HepG2 (cell line): Measurements from ENCODE around the gene CYP17A1. TPM values are rescaled to one million over a fixed set of nuclear protein-coding genes. Genes with fewer than 3 reads are reported as not detected.

Experiments used
- ASH2L ChIP-seq: fragments of 300-600, 200-600 bp; sonication (generic); IDR thresholded peaks from 2 replicates; pipeline ENCODE4 v1.7.0; 2017; ENCODE audit warnings: low read depth, mild to moderate bottlenecking, moderate library complexity, mixed read lengths, low read length; ENCODE audit not compliant: insufficient read length
- FOXO1 ChIP-seq: sonication (generic); formaldehyde crosslinking; IDR thresholded peaks from 2 replicates; pipeline ENCODE4 v1.4.0; 2020; ENCODE audit warnings: missing genetic modification reagents
- HMGXB3 ChIP-seq: sonication (generic); formaldehyde crosslinking; IDR thresholded peaks from 2 replicates; pipeline ENCODE4 v1.4.0; 2020; ENCODE audit warnings: missing genetic modification reagents, borderline replicate concordance
- HNF1B ChIP-seq: sonication (generic); formaldehyde crosslinking; IDR thresholded peaks from 2 replicates; pipeline ENCODE4 v1.5.1; 2020; ENCODE audit warnings: mild to moderate bottlenecking, moderate library complexity, missing genetic modification reagents
- IKZF5 ChIP-seq: IDR thresholded peaks from 2 replicates; pipeline ENCODE4 v1.6.1; 2018; ENCODE audit warnings: missing genetic modification reagents, mild to moderate bottlenecking, missing compliant biosample characterization
- KDM6A ChIP-seq: IDR thresholded peaks from 2 replicates; pipeline ENCODE4 v1.6.1; 2016; ENCODE audit warnings: low read depth
- MLLT10 ChIP-seq: sonication (generic); formaldehyde crosslinking; IDR thresholded peaks from 2 replicates; pipeline ENCODE4 v1.4.0; 2020; ENCODE audit warnings: missing genetic modification reagents
- MNT ChIP-seq: fragments of 450-650 bp; IDR thresholded peaks from 2 replicates; pipeline ENCODE4 v1.6.1; 2016
- MTA1 ChIP-seq: sonication (generic); formaldehyde crosslinking; IDR thresholded peaks from 2 replicates; pipeline ENCODE4 v1.4.0; 2020; ENCODE audit warnings: missing genetic modification reagents, mild to moderate bottlenecking, borderline replicate concordance
- RFXANK ChIP-seq: IDR thresholded peaks from 2 replicates; pipeline ENCODE4 v1.6.1; 2016
- SIX4 ChIP-seq: sonication (generic); formaldehyde crosslinking; IDR thresholded peaks from 2 replicates; pipeline ENCODE4 v1.4.0; 2020; ENCODE audit warnings: missing genetic modification reagents
- ZNF414 ChIP-seq: sonication (generic); formaldehyde crosslinking; IDR thresholded peaks from 2 replicates; pipeline ENCODE4 v1.5.0; 2020; ENCODE audit warnings: missing genetic modification reagents
- ZNF609 ChIP-seq: sonication (generic); formaldehyde crosslinking; IDR thresholded peaks from 2 replicates; pipeline ENCODE4 v1.4.0; 2020; ENCODE audit warnings: mild to moderate bottlenecking, missing genetic modification reagents, borderline replicate concordance
- ZNF7 ChIP-seq: IDR thresholded peaks from 2 replicates; pipeline ENCODE4 v1.6.1; 2016; ENCODE audit warnings: missing biosample characterization, missing genetic modification reagents
- polyA plus RNA-seq, 8 experiments: library from polyadenylated mRNA; depleted of rRNA in 3 of 8; stranded (reverse) in 7 of 8; unstranded in 1 of 8; fragments of >200 nt; fragmentation: Illumina TruSeq in 4 of 8; extraction: Trizol in 4 of 8; gene quantifications; 2 replicates each; pipeline versions ENCODE4 v1.2.1 to v1.2.3, GENCODE V29; 2011 to 2016; ENCODE audit warnings: low read depth in 4 of 8, missing spikeins in 1 of 8, mixed read lengths in 1 of 8; ENCODE audit not compliant: insufficient read depth in 1 of 8
- total RNA-seq, 5 experiments: library from RNA; depleted of rRNA; stranded (reverse); fragments of >200 nt; fragmentation: Illumina TruSeq; extraction: Trizol; gene quantifications; 2 replicates each; pipeline ENCODE4 v1.2.3, GENCODE V29; 2016; ENCODE audit warnings: low read depth in 1 of 5

CYP17A1 gene
- total and polyA plus RNA-seq, 2 of the 13 experiments (the other 11 are each of a cell fraction or from before 2014, with no cell fraction given): 0.13 to 1.1 TPM

- TF ChIP-seq ZNF609 (CRISPR knock-in tag) (no peak), RFXANK (CRISPR knock-in tag) (no peak), ZNF7 (CRISPR knock-in tag) (no peak), HNF1B (CRISPR knock-in tag) (0 out of 2 replicates have a peak, but pooled peaks have one; percentile 50), MLLT10 (CRISPR knock-in tag) (no peak), HMGXB3 (CRISPR knock-in tag) (no peak), ASH2L (peak; percentile 47), SIX4 (no peak), ZNF414 (no peak), MNT (no peak), MTA1 (CRISPR knock-in tag) (peak; percentile 65; the same call in 1 of the 2 replicates), FOXO1 (CRISPR knock-in tag) (peak; percentile 46; the same call in 1 of the 2 replicates), KDM6A (CRISPR knock-in tag) (0 out of 2 replicates have a peak, but pooled peaks have one; percentile 16), IKZF5 (CRISPR knock-in tag) (no peak; the same call in 1 of the 2 replicates)
These were observed 23.3 kb downstream of the CYP17A1 start (continued) for GRCh38 chr10:102813734-102814452.
